ENCODE measurements around the gene NKX6-2.
"Not testable (repeated sequence)": the region's sequence is repeated elsewhere in the genome, so short reads cannot be mapped to it uniquely, and the experiment has no call there.

The NKX6-2 gene

GRCh38 chr10:132828681-132829080 is 42.7 kb upstream of the NKX6-2 start:
- DNase-seq, result no peak
- no peaks in the 10 kb centered on the region for H3K4me1 ChIP-seq (ENCODE audit: control extremely low read depth in 1 of 4, control insufficient read depth in 4 of 4, insufficient read depth in 4 of 4, low read length in 3 of 4)
- no peaks in the 10 kb centered on the region for H3K36me3 ChIP-seq (ENCODE audit: control insufficient read depth in 4 of 4, insufficient read depth in 4 of 4, low read length in 3 of 4)
- 97% methylated on average over 13 of the region's 20 CpGs for WGBS (ENCODE audit: insufficient coverage)
- ChIA-PET CTCF (interaction anchor here (0.9 to 1.0 kb wide), 2 partner anchors 75 to 92 kb away, joined by 3 read pairs; no protein-coding TSS in a partner anchor), POLR2A (no interaction called here)
- peaks cover 0 to 9% (median 0%) of the 10 kb centered on the region in 5 experiments for H3K9me3 ChIP-seq (ENCODE audit: control extremely low read depth in 1 of 5, control insufficient read depth in 4 of 5, insufficient read depth in 2 of 5, low read depth in 1 of 5, low read length in 4 of 5)
- peaks cover 3 to 31% (median 6%) of the 10 kb centered on the region in 5 experiments for H3K27me3 ChIP-seq (replicated peaks in 2 of 5; ENCODE audit: control insufficient read depth in 4 of 5, insufficient read depth in 5 of 5, low read length in 4 of 5)
- H3K27ac ChIP-seq (ENCODE audit: insufficient read depth in 1 of 2, low read depth in 1 of 2, low read length in 2 of 2, poor library complexity in 1 of 2, severe bottlenecking in 2 of 2), result no peak overlapping the region
- H3K4me3 ChIP-seq (ENCODE audit: control insufficient read depth in 1 of 7, extremely low read depth in 1 of 7, insufficient read depth in 4 of 7, low read depth in 2 of 7, low read length in 6 of 7), result no peak overlapping the region

DNA sequence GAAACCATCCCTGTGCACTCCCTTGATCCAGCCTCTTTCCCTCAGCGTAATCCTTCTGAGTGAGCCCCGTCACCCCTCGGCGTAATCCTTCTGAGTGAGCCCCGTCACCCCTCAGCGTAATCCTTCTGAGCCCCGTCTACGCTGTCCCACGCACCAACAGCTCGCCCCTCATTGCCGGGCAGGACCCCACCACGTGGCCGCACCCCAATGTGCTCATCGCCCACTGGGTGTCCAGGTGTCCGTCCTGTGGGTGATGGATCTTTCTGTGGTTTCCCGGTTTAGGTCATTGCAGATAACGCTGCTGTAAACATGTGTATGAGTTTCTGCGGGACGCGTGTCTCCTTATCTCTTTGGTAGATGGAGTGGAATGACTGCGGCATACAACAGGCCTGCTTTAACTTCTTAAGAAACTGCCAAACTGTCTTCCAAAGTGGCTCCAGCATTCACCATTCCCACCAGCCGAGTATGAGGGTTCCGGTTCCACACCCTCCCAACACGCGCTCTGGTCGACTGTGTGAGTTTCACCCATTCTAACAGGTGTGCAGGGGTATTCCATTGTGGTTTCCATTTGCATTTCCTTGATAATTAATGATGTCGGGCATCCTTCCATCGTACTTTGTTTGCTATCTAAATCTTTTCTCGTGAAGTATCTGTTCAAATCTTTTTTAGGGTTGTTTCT is 42.1 kb upstream of the NKX6-2 start:
- Histone ChIP-seq H3K36me3 (ENCODE audit: control insufficient read depth in 4 of 4, insufficient read depth in 4 of 4, low read length in 3 of 4) (no peaks in the 10 kb centered on the region), H3K4me1 (ENCODE audit: control extremely low read depth in 1 of 4, control insufficient read depth in 4 of 4, insufficient read depth in 4 of 4, low read length in 3 of 4) (no peaks in the 10 kb centered on the region), H3K27ac (ENCODE audit: insufficient read depth in 1 of 2, low read depth in 1 of 2, low read length in 2 of 2, poor library complexity in 1 of 2, severe bottlenecking in 2 of 2) (no peak overlapping the region), H3K9me3 (ENCODE audit: control extremely low read depth in 1 of 5, control insufficient read depth in 4 of 5, insufficient read depth in 2 of 5, low read depth in 1 of 5, low read length in 4 of 5) (peaks cover 0 to 9% (median 0%) of the 10 kb centered on the region in 5 experiments), H3K4me3 (ENCODE audit: control insufficient read depth in 1 of 7, extremely low read depth in 1 of 7, insufficient read depth in 4 of 7, low read depth in 2 of 7, low read length in 6 of 7) (no peak overlapping the region), H3K27me3 (replicated peaks in 2 of 5; ENCODE audit: control insufficient read depth in 4 of 5, insufficient read depth in 5 of 5, low read length in 4 of 5) (peaks cover 0 to 26% (median 6%) of the 10 kb centered on the region in 5 experiments)
- DNase-seq, result no peak
- 93% methylated on average over 29 of the region's 29 CpGs for WGBS (ENCODE audit: insufficient coverage)
- ChIA-PET CTCF (no interaction called here), POLR2A (no interaction called here)

- H3K36me3 ChIP-seq (ENCODE audit: control insufficient read depth in 4 of 4, insufficient read depth in 4 of 4, low read length in 3 of 4), result no peaks in the 10 kb centered on the region
- ChIA-PET CTCF (no interaction called here), POLR2A (no interaction called here)
- no peak overlapping the region for H3K4me3 ChIP-seq (ENCODE audit: control insufficient read depth in 1 of 7, extremely low read depth in 1 of 7, insufficient read depth in 4 of 7, low read depth in 2 of 7, low read length in 6 of 7)
- peaks cover 0 to 25% (median 6%) of the 10 kb centered on the region in 5 experiments for H3K27me3 ChIP-seq (replicated peaks in 2 of 5; ENCODE audit: control insufficient read depth in 4 of 5, insufficient read depth in 5 of 5, low read length in 4 of 5)
- no peak overlapping the region for H3K27ac ChIP-seq (ENCODE audit: insufficient read depth in 1 of 2, low read depth in 1 of 2, low read length in 2 of 2, poor library complexity in 1 of 2, severe bottlenecking in 2 of 2)
- peaks cover 0 to 11% (median 0%) of the 10 kb centered on the region in 5 experiments for H3K9me3 ChIP-seq (ENCODE audit: control extremely low read depth in 1 of 5, control insufficient read depth in 4 of 5, insufficient read depth in 2 of 5, low read depth in 1 of 5, low read length in 4 of 5)
- WGBS (ENCODE audit: insufficient coverage), result 91% methylated on average over 13 of the region's 13 CpGs
- H3K4me1 ChIP-seq (ENCODE audit: control extremely low read depth in 1 of 4, control insufficient read depth in 4 of 4, insufficient read depth in 4 of 4, low read length in 3 of 4), result no peaks in the 10 kb centered on the region
- DNase-seq, result no peak
Measured at GRCh38 chr10:132827423-132827789, 41.5 kb upstream of the NKX6-2 start.

DNA sequence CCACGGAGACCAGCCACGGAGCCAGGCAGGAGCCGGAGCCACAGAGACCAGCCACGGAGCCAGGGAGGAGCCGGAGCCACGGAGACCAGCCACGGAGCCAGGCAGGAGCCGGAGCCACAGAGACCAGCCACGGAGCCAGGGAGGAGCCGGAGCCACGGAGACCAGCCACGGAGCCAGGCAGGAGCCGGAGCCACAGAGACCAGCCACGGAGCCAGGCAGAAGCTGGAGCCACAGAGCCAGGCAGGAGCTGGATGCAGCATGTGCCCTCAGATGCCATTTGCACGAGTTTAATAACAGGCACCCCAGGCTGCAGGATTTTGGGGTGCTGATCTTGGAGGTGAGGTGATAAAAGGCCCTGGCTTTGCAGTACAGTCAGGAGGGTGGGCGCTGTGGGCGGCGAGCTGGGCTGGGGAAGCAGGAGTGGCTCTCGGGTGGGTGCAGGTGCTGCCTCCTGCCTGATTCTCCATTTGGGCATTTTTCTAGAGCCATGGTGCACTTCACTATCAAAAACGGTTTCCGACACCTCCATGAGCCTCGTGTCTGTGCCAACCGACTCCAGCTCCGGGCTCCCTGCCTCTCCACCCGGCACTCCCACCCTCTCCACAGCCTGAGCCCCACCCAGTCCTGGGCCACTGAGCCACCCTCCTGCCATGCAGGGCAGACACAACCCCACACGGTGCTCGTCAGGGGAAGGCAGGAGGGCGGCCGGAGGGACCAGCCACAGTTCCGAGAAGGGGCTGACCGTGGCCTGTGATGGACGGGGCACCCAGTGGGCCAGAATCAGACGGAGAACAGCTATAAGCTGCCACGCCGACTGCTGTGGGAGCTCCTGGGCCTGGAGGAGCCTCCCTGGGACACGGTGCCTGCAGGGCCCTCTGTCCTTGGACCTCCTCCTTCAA is 40.8 kb upstream of the NKX6-2 start:
- DNase-seq, result peak in 1 of 3 donors; percentile 15
- no peak overlapping the region for H3K27ac ChIP-seq (ENCODE audit: insufficient read depth in 1 of 2, low read depth in 1 of 2, low read length in 2 of 2, poor library complexity in 1 of 2, severe bottlenecking in 2 of 2)
- H3K36me3 ChIP-seq (ENCODE audit: control insufficient read depth in 4 of 4, insufficient read depth in 4 of 4, low read length in 3 of 4), result no peaks in the 10 kb centered on the region
- no peaks in the 10 kb centered on the region for H3K4me1 ChIP-seq (ENCODE audit: control extremely low read depth in 1 of 4, control insufficient read depth in 4 of 4, insufficient read depth in 4 of 4, low read length in 3 of 4)
- H3K27me3 ChIP-seq (replicated peaks in 2 of 5; ENCODE audit: control insufficient read depth in 4 of 5, insufficient read depth in 5 of 5, low read length in 4 of 5), result peaks cover 0 to 20% (median 6%) of the 10 kb centered on the region in 5 experiments
- CTCF ChIA-PET, result no interaction called here
- WGBS (ENCODE audit: insufficient coverage), result 97% methylated on average over 17 of the region's 36 CpGs
- POLR2A ChIA-PET, result no interaction called here
- H3K4me3 ChIP-seq (ENCODE audit: control insufficient read depth in 1 of 7, extremely low read depth in 1 of 7, insufficient read depth in 4 of 7, low read depth in 2 of 7, low read length in 6 of 7), result no peak overlapping the region
- peaks cover 0 to 12% (median 0%) of the 10 kb centered on the region in 5 experiments for H3K9me3 ChIP-seq (ENCODE audit: control extremely low read depth in 1 of 5, control insufficient read depth in 4 of 5, insufficient read depth in 2 of 5, low read depth in 1 of 5, low read length in 4 of 5)

- peaks cover 0 to 14% (median 0%) of the 10 kb centered on the region in 5 experiments for H3K9me3 ChIP-seq (ENCODE audit: control extremely low read depth in 1 of 5, control insufficient read depth in 4 of 5, insufficient read depth in 2 of 5, low read depth in 1 of 5, low read length in 4 of 5)
- POLR2A ChIA-PET; H3K4me3 ChIP-seq (ENCODE audit: control insufficient read depth in 1 of 7, extremely low read depth in 1 of 7, insufficient read depth in 4 of 7, low read depth in 2 of 7, low read length in 6 of 7); H3K36me3 ChIP-seq (ENCODE audit: control insufficient read depth in 4 of 4, insufficient read depth in 4 of 4, low read length in 3 of 4); H3K27ac ChIP-seq (ENCODE audit: insufficient read depth in 1 of 2, low read depth in 1 of 2, low read length in 2 of 2, poor library complexity in 1 of 2, severe bottlenecking in 2 of 2); H3K4me1 ChIP-seq (ENCODE audit: control extremely low read depth in 1 of 4, control insufficient read depth in 4 of 4, insufficient read depth in 4 of 4, low read length in 3 of 4): not testable (repeated sequence)
- CTCF ChIA-PET, result interaction anchor here (0.9 kb wide), 1 partner anchor 9 kb away, joined by 3 read pairs; no protein-coding TSS in a partner anchor
- H3K27me3 ChIP-seq (replicated peaks in 2 of 5; ENCODE audit: control insufficient read depth in 4 of 5, insufficient read depth in 5 of 5, low read length in 4 of 5), result peaks cover 0 to 12% (median 3%) of the 10 kb centered on the region in 5 experiments
- DNase-seq, result peak in 2 of 3 donors; percentile 19 to 28
- 88% methylated on average over 32 of the region's 34 CpGs for WGBS (ENCODE audit: insufficient coverage)
Measured at GRCh38 chr10:132825783-132826523, 40.0 kb upstream of the NKX6-2 start.

DNA sequence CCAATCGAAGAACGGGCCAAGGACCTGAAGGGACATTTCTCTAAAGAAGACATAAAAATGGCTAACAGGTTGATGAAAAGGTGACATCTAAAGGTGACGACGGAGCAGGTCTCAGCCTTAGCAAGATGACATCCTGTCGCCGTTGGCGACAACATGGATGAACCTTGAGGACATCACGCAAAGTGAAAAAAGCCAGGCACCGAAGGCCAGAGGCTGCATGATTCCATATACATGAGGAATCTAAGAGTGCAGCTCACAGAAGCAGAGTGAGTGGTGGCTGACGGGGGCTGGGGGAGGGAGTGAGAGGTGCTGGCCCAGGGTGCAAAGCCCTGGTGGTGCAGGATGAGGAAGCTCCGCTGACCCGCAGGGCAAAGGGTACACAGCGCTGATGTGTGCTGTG is 34.1 kb upstream of the NKX6-2 start:
- POLR2A ChIA-PET, result no interaction called here
- no peaks in the 10 kb centered on the region for H3K4me1 ChIP-seq (ENCODE audit: control extremely low read depth in 1 of 4, control insufficient read depth in 4 of 4, insufficient read depth in 4 of 4, low read length in 3 of 4)
- CTCF ChIA-PET, result no interaction called here
- peaks cover 0 to 6% (median 0%) of the 10 kb centered on the region in 5 experiments for H3K9me3 ChIP-seq (ENCODE audit: control extremely low read depth in 1 of 5, control insufficient read depth in 4 of 5, insufficient read depth in 2 of 5, low read depth in 1 of 5, low read length in 4 of 5)
- WGBS (ENCODE audit: insufficient coverage), result 91% methylated on average over 12 of the region's 13 CpGs
- no peak overlapping the region for H3K27ac ChIP-seq (ENCODE audit: insufficient read depth in 1 of 2, low read depth in 1 of 2, low read length in 2 of 2, poor library complexity in 1 of 2, severe bottlenecking in 2 of 2)
- no peak overlapping the region for H3K4me3 ChIP-seq (ENCODE audit: control insufficient read depth in 1 of 7, extremely low read depth in 1 of 7, insufficient read depth in 4 of 7, low read depth in 2 of 7, low read length in 6 of 7)
- peaks cover 0 to 27% (median 7%) of the 10 kb centered on the region in 5 experiments for H3K27me3 ChIP-seq (replicated peaks in 2 of 5; ENCODE audit: control insufficient read depth in 4 of 5, insufficient read depth in 5 of 5, low read length in 4 of 5)
- no peaks in the 10 kb centered on the region for H3K36me3 ChIP-seq (ENCODE audit: control insufficient read depth in 4 of 4, insufficient read depth in 4 of 4, low read length in 3 of 4)
- no peak for DNase-seq
